HG02943 (cell line): ENCODE data around the gene ADAM8.
A peak's percentile ranks its signal among the peaks of the same experiment; 100 is the strongest.
"Not testable (repeated sequence)": the region's sequence is repeated elsewhere in the genome, so short reads cannot be mapped to it uniquely, and the experiment has no call there.

ENCODE experiments used
- ATAC-seq: cut with Tn5 transposase; IDR thresholded peaks from one replicate; pipeline ENCODE4 v1.9.1; 2021; ENCODE audit warnings: mild to moderate bottlenecking, low read depth, moderate library complexity; ENCODE audit not compliant: unreplicated experiment

The ADAM8 gene

DNA sequence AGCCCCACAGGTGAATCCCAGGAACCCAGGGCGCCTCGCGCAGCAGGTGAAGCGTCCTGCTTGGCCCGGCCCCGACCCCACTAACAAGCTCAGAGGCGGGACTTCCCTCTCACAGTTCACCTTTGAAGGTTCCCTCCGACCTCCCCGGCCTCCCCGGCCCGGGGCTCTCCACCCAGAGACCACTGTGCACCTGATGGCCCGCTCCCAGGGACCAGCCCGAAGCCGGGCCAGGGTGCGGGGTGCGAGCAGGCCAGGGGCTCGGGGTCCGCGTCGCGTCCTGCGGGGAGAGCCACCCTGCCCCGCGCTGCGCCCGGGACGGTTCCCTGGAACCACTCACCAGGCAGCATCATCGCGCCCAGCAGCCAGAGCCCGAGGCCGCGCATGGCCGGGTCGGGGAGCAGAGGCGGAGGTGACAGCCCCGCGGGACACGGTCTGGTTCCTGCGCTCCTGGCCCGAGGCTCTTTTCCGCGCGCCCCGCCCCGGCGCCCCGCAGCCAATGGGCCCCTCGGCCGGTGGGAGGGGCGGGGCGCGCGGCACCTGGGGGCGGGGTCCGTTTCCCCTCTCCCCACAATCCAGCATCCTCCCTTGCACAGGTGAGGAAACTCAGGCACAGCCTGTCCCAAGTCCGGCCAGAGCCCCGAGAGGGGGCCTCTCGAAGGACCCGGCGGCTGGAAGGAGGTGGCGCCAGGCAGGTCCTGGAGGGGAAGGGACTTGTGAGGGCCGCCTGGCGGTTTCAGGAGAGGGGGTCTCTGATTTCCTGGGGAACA is at the start of gene ADAM8:
TSS of gene ADAM8 (minus strand) at position 434 of the 767 bp plus-strand sequence. CDS start at position 383, 51 bp downstream.
- ATAC-seq: peak; percentile 40

DNA sequence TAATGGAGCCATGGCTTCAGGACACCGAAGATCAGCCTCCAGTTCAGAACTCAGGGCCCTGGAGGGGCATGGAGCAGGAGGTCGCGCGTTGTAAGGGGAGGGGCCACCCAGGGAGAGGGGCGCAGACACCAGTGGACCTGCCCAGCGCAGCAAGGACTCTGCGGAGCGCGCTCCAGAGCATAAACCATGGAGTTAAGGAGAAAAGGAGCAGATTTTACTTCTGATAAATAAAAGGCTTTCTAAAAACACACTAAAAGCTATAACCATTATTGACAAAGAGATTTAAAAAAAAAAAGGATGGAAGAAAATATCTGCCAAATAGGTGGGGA is 49.5 kb upstream of the ADAM8 start:
- ATAC-seq: no peak

GRCh38 chr10:133325440-133326222 is 49.0 kb upstream of the ADAM8 start:
- no peak for ATAC-seq

DNA sequence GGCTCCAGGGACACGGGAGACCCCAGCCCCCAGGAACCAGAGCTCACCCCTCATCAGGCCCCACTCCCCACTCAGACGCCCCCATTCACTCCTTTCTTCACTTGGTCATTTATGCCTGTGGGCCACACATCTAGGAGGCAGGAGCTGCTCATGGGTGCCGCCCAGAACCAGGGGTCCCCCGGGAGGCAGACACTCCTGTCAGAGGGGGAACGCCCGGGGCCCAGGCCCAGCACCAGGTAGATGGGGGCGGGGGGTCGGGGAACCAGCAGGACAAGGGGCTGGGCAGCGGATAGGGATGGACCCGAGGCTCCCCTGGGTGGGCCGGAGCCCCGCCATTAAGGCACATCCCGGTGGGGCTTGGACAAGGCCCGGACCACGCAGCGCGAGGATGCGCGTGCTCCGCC is 48.2 kb upstream of the ADAM8 start:
- ATAC-seq: no peak

DNA sequence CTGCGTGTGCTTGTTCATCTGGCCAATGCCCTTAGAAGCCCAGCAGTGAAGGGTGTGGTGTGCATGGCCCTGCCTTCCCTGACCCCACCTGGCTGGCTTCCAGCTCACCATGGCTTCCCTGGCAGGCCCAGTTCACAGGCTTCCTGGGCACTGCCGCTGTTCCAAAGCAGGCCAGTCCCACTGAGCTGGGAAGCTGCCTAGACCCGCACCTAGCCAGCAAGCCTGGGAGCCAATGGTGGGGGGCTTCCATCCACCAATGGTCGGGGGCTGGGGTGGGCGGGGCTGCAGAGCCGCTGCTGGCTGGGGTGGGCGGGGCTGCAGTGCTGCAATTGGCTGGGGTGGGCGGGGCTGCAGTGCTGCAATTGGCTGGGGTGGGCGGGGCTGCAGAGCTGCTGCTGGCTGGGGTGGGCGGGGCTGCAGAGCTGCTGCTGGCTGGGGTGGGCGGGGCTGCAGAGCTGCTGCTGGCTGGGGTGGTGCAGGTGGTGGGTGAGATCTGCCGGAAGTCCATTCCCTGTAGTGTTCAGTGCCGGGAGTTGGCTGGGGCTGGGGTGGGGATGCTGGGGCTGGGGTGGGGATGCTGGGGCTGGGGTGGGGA is 47.6 kb upstream of the ADAM8 start:
- no peak for ATAC-seq

DNA sequence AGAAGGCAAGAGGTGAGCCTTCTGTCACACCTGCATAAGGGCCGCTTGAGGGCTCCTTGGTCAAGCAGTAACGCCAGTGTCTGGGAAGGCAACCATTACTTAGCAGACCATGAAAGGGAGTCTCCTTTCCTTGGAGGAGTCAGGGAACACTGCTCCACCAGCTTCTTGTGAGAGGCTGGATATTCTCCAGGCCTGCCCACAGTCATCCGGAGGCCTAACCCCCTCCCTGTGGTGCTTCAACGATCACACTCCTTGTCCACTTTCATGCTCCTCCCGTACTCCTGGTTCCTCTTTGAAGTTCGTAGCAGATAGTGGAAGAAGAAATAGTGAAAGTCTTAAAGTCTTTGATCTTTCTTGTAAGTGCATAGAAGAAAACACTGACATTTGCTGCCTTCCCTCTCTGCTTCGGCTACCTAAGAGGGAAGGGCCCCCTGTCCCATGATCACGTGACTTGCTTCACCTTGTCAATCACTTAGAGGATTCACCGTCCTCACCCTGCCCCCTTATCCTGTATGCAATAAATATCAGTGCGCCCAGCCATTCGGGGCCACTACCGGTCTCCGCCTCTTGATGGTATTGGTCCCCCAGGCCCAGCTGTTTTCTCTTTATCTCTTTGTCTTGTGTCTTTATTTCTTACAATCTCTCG is 45.5 kb upstream of the ADAM8 start:
- ATAC-seq: not testable (repeated sequence)

GRCh38 chr10:133320852-133321422 is 44.3 kb upstream of the ADAM8 start:
- not testable (repeated sequence) for ATAC-seq

DNA sequence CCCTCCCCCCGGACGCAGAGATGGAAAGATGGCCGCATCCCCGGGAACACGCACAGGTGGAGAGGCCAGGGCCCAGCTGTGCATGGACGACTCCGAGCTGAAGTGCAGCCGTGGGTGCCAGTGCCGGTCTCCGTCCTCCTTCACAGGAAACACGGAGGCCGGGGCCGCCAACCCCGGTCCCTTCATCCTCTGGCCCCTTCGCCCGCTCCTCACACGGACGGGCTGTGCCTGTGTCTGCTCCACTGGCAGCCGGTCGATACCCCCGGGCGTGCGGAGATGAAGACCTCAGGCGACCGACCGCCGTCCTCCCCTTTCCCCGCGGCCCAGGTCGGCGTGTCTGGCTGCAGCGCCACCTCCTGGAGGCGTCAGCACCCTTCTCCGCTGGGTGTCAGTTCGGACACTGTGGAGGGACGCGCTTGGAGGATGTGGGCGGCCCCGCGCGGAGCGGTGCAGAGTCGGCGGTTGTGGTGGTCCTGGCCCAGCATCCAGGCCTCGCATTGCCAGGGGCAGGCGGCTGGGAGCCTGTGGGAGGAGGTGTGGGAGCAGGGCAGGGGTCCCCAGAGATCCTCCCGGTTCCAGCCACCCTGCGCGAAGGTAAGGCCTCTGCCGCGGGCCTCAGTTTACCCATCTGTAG is 41.9 kb upstream of the ADAM8 start:
- no peak for ATAC-seq

GRCh38 chr10:133316732-133317131 is 40.1 kb upstream of the ADAM8 start:
- ATAC-seq: no peak

DNA sequence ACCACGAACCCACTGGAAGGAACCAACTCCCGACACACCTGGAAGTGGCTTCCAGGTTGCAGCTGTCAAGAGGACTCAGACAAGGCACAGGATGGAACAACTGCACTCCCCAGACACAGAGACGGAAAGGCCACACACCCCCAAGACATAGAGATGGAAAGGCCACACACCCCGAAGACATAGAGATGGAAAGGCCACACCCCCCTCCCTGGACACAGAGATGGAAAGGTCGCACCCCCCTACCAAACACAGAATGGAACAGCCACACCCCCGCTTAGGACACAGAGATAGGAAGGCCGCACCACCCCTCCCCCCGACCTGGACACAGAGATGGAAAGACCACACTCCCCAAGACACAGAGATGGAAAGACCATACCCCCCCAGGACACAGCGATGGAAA is 39.6 kb upstream of the ADAM8 start:
- no peak for ATAC-seq

DNA sequence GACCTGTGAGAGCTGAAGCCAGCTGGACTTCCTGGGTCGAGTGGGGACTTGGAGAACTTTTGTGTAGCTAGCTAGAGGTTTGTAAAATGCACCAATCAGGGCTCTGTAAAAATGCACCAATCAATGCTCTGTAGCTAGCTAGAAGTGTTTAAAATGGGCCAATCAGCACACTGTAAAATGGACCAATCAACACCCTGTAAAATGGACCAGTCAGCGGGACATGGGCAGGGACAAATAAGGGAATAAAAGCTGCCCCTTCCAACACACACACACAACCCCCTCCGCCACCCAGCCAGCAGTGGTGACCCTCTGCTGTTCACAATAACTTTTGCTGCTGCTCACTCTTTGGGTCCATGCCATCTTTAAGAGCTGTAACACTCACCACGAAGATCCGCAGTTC is 39.2 kb upstream of the ADAM8 start:
- no peak for ATAC-seq

- ATAC-seq: no peak
These were observed 38.2 kb upstream of the ADAM8 start for GRCh38 chr10:133314911-133315310.

DNA sequence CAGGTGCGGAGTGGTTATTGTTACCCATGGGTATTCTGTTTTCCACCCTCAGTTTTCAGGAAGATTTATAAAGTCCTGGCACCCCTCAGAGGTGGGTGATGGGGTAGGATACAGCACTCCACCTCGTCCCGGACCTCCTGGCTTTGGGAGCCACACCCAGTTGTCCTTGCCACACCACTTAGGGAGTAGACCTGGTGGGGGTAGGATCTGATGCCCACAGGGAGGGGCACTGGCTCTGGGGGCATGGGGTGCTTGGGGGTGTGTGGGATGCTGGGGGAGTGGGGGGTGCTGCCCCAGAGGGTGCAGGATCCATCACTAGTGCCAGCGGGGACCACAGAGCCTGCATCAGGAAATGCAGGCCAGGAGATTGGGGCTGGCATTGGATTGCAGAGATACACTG is 36.5 kb upstream of the ADAM8 start:
- no peak for ATAC-seq

- no peak for ATAC-seq
These were observed 36.1 kb upstream of the ADAM8 start for GRCh38 chr10:133312769-133313145.

DNA sequence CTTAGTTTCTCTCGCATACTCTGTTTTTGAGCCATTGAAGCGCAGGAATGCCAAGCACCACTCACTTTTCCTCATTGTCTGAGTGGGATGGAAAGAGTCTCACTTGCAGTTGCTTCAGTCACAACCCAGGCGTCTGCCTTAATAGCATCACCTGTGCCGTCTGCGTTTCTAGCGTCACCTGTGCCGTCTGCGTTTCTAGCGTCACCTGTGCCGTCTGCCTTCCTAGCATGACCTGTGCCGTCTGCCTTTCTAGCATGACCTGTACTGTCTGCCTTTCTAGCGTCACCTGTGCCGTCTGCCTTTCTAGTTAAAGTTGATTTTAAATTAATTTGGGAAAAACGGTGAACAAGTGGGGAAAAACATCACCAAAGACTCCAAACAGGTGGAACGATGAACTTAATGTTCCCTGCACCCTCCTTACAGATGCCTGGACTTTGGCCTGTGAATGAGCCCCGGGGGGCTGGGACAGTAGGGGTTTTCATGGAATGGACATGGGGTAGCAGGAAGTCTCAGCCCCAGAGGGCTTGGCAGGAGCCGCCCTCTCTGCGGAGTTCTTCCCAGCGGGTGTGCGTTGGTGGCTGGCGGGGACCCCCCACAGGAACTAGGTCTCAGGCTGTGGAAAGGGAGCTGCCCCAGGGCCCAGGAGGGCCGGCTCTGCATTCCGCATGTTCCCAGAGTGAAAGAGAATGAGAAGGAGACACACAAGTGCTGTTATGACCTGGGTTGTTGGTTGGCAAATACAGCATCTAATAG is 35.5 kb upstream of the ADAM8 start:
- ATAC-seq: no peak

DNA sequence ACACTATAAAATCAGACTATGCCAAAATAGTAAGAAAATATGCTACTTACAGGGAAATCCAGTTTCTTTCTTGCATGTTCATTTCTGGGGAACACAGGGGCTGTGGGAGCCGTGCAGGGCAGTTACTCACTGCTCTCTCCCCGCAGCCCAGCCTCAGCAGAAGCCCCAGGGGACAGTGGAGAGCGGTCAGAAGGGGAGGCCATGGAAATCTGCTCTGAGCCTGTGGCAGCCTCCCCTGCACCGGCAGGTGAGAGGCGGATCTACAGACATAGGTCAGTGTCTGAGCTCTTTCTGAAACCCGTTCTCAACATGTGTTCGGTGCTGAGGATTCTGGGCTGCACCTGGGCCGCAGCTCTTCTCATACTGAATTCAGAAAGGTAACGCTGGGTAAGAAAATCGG is 34.9 kb upstream of the ADAM8 start:
- no peak for ATAC-seq

DNA sequence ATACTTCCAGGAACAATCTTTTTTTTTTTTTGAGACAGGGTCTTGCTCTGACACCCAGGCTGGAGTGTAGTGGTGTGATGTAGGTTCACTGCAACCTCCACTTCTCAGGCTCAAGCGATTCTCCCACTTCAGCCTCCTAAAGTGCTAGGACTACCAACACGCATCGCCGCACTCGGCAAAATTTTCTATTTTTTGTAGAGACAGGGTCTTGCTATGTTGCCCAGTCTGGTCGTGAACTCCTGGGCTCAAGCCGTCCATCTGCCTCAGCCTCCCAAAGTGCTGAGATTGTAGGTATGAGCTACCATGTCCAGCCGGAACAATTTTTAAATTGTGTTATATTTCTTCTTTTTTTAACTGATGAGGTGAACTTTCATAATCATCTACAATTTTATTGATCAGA is 34.1 kb upstream of the ADAM8 start:
- ATAC-seq: no peak

DNA sequence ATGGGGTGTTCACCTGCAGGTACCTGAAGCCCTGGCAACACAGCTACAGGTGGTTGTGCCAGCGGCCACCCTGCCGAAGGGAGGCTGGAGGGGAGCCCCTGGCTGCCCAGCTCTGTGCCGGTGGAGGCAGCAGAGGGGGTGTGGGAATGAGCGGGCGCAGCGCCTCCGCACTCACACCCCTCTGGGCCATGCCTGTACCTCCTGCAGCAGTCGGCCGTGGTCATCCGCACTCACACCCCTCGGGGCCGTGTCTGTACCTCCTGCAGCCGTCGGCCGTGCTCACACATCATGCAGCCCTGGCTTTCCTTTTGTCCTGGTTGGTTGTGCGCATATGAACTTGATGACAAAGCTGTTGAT is 33.7 kb upstream of the ADAM8 start:
- ATAC-seq: no peak

GRCh38 chr10:133309720-133310398 is 33.2 kb upstream of the ADAM8 start:
- no peak for ATAC-seq
